Fibroblast of pulmonary artery (primary cell): ENCODE measurements around the gene CADPS.

Source experiments
- DNase-seq: peaks from one replicate; pipeline ENCODE4 v3.0.0-alpha.2; 2010; ENCODE audit warnings: low read depth
- H3K4me3 ChIP-seq: replicated peaks from 2 replicates; pipeline ENCODE4 v1.5.1; 2011; ENCODE audit warnings: low read depth, mild to moderate bottlenecking, control low read depth, low read length, moderate library complexity
- CTCF ChIP-seq: IDR thresholded peaks from 2 replicates; pipeline ENCODE4 v1.5.1; 2011; ENCODE audit warnings: mild to moderate bottlenecking, control low read depth, low read length, inconsistent platforms; ENCODE audit errors: missing control alignments

The CADPS gene

GRCh38 chr3:62676689-62677271 lies 198.4 kb downstream of the CADPS start:
- H3K4me3 ChIP-seq = no peak overlapping the region
- no peak for TF ChIP-seq CTCF
- no peak for DNase-seq

- DNase-seq = no peak
- H3K4me3 ChIP-seq = no peak overlapping the region
- TF ChIP-seq CTCF = no peak
Observed at GRCh38 chr3:62675492-62675891, 199.7 kb downstream of the CADPS start.

- no peak for DNase-seq
- TF ChIP-seq CTCF = no peak
Observed at GRCh38 chr3:62672988-62673313, 202.3 kb downstream of the CADPS start.

GRCh38 chr3:62672270-62672987 lies 202.8 kb downstream of the CADPS start:
- no peak overlapping the region for H3K4me3 ChIP-seq
- no peak for DNase-seq
- no peak for TF ChIP-seq CTCF

More at GRCh38 chr3:62672988-62673313, 202.3 kb downstream of the CADPS start:
- no peak overlapping the region for H3K4me3 ChIP-seq

GRCh38 chr3:62670351-62670750 lies 204.9 kb downstream of the CADPS start:
- DNase-seq = no peak
- TF ChIP-seq CTCF = no peak
- no peak overlapping the region for H3K4me3 ChIP-seq

GRCh38 chr3:62669161-62669560 lies 206.1 kb downstream of the CADPS start:
- DNase-seq = no peak
- H3K4me3 ChIP-seq = no peak overlapping the region
- no peak for TF ChIP-seq CTCF

- no peak overlapping the region for H3K4me3 ChIP-seq
- no peak for TF ChIP-seq CTCF
- DNase-seq = no peak
Observed at GRCh38 chr3:62667714-62668113, 207.5 kb downstream of the CADPS start.
